AG04449 (cell line): ENCODE results near the gene FIGNL2.

Experiments
- CTCF ChIA-PET: fragments of 350-600 bp; formaldehyde crosslinking; extraction: SDS; loops from one replicate; lab custom pipeline; 2021; ENCODE audit warnings: antibody characterized with exemption; lab: Yijun Ruan, JAX
- POLR2A ChIA-PET: fragments of 400-600, 350-600 bp; formaldehyde crosslinking; extraction: SDS; loops from one replicate; lab custom pipeline; 2020; ENCODE audit warnings: antibody characterized with exemption, inconsistent platforms; lab: Yijun Ruan, JAX
- DNase-seq: peaks from one replicate; pipeline ENCODE4 v3.0.0-alpha.2; 2010; ENCODE audit warnings: low read depth, low spot score
- H3K4me3 ChIP-seq: 2 replicates; pipeline ENCODE4 v1.5.1; 2011; ENCODE audit warnings: low read depth, mild to moderate bottlenecking, control low read depth, low read length
- TF ChIP-seq, protein P1 (sequence below): IDR thresholded peaks from one replicate; pipeline ENCODE4 v1.5.1; 2011; ENCODE audit warnings: mild to moderate bottlenecking, moderate library complexity, low read length, control low read depth, inconsistent platforms; ENCODE audit not compliant: insufficient read depth; ENCODE audit errors: missing control alignments

Gene FIGNL2

DNA sequence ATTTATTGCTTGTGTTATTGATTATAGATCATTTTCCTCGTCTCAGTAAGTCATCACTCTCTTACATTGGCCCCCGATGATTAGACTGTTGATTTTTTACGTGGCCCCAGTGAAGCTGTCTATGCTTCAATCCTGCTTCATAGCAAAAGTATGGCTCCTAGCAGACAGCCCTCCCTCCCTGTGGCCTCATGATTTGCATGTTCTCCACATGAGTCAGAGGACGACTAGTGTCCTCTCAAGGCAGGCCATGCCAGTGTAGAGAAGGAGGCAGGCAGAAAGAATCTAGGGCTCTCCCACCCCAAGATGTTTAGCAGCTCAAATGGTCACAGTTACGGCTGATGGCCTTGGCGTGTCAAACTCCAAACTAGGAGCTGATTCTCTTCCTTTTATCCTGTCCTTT is 59.6 kb downstream of the FIGNL2 start:
- no peak overlapping the region for H3K4me3 ChIP-seq
- peak; percentile 71 for DNase-seq
- TF ChIP-seq, protein P1, sequence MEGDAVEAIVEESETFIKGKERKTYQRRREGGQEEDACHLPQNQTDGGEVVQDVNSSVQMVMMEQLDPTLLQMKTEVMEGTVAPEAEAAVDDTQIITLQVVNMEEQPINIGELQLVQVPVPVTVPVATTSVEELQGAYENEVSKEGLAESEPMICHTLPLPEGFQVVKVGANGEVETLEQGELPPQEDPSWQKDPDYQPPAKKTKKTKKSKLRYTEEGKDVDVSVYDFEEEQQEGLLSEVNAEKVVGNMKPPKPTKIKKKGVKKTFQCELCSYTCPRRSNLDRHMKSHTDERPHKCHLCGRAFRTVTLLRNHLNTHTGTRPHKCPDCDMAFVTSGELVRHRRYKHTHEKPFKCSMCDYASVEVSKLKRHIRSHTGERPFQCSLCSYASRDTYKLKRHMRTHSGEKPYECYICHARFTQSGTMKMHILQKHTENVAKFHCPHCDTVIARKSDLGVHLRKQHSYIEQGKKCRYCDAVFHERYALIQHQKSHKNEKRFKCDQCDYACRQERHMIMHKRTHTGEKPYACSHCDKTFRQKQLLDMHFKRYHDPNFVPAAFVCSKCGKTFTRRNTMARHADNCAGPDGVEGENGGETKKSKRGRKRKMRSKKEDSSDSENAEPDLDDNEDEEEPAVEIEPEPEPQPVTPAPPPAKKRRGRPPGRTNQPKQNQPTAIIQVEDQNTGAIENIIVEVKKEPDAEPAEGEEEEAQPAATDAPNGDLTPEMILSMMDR, result no peak

DNA sequence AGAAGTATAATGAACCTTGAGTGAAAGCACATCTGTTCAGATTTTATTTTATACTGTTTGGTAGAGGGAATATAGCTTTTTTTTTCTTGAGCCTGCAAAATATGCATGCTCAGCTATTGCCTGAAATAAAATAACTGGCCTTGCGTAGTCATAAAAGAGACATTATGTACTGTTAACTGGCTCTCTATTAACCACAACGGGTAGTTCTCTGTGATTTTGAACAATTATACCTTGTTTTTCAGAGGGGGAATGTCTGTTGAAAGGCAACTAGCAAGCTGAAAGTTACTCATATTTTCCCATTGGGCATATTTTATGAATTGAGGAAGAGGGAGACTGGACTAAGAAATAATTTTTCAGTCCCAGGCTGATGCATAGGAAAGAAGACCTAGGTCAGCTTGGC is 62.6 kb downstream of the FIGNL2 start:
- TF ChIP-seq, protein P1, result no peak
- no peak for DNase-seq
- H3K4me3 ChIP-seq, result no peak overlapping the region
- POLR2A ChIA-PET, result no interaction called here
- CTCF ChIA-PET, result interaction anchor here (0.9 to 2.3 kb wide), 3 partner anchors 11 to 252 kb away, joined by 3 to 7 read pairs (median 3); no protein-coding TSS in a partner anchor

More for the DNA sequence above, 59.6 kb downstream of the FIGNL2 start:
- CTCF ChIA-PET, result interaction anchor here (1.1 to 5.0 kb wide), 3 partner anchors 9 to 67 kb away, joined by 3 to 21 read pairs (median 3); a partner anchor contains a TSS
- POLR2A ChIA-PET, result no interaction called here

DNA sequence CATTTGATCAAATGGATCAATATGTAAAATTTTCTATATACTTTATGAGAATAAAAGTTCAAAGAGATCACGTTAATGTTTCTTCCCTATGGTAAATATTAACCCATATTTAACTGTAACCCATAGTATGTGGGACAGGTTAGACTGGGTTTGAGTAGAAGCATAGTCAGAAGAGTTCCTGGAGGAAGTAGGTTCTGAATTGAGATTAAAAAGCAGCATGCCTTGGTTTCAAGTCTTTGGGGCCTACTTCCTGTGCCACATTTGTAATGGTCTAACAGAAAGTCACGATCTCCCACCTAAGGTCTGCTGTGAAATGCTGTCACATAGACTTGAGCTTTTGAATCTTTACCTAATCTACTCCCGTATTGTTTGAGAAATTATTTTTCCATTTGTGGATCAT is 63.8 kb downstream of the FIGNL2 start:
- ChIA-PET CTCF (interaction anchor here (1.4 kb wide), 1 partner anchor 251 kb away, joined by 3 read pairs; no protein-coding TSS in a partner anchor), POLR2A (no interaction called here)
- TF ChIP-seq, protein P1, result no peak
- DNase-seq, result no peak
- H3K4me3 ChIP-seq, result no peak overlapping the region

DNA sequence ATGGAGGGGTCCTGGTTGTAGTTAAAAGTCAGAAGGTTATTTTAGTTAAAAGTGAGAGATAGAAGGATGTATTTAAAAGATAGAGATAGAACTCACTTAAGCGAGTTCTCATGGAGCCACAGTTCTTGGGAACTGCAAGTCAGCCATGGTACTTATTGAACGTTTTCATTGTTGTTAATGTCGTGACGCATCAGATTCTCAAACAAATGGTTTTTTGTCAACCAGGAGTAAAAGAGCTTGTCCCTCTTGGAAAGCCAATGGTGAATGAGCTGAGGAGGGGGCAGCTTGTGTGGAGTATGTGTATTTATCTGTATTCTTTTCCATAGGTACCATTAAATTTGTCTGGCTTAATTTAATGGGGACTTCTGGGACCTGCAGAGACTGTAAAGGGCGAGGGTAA is 68.6 kb downstream of the FIGNL2 start:
- H3K4me3 ChIP-seq, result no peak overlapping the region
- no peak for DNase-seq
- POLR2A ChIA-PET, result no interaction called here
- TF ChIP-seq, protein P1, result no peak
- CTCF ChIA-PET, result interaction anchor here (0.9 kb wide), 1 partner anchor 10 kb away, joined by 3 read pairs; no protein-coding TSS in a partner anchor

DNA sequence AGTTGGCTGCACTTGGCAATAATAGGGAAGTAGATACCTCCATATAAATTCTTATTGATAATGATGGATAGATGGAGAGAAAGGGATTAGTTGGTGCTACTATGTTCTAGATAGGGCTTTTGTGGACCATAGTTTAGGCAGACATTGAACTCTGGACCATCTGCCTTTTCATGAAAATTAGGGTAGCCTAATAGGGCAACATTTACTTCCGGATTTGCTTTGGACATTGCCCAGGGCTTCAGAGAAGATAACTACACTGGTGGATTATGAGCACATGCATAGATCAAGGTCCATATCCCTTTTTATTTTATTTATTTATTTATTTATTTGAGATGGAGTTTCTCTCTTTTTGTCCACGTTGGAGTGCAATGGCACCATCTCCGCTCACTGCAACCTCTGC is 70.5 kb downstream of the FIGNL2 start:
- ChIA-PET CTCF (no interaction called here), POLR2A (no interaction called here)
- no peak for DNase-seq
- TF ChIP-seq, protein P1, result no peak
- H3K4me3 ChIP-seq, result no peak overlapping the region

DNA sequence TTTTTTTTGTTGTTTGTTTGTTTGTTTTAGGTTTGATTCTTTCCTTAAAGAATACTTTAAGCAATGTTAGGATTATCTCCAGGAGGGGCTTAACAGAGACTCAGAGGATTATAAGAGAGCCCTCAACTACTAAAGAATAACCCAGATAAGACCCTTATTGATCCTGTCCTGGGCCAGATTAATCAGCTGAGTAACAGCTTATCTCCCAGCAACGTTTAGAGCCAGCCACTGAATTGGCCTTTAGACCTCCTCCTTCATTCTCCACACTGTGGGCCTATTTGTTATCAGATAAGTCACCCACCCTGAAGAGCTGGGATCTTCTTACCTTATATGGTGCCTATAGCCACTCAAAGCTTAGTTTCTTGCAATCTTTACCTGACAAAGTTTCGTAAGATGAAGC is 71.1 kb downstream of the FIGNL2 start:
- ChIA-PET CTCF (no interaction called here), POLR2A (no interaction called here)
- DNase-seq, result no peak
- TF ChIP-seq, protein P1, result no peak
- H3K4me3 ChIP-seq, result no peak overlapping the region
